ENCODE results near the gene OSGEP. TPM values are rescaled to one million over a fixed set of nuclear protein-coding genes. Genes with fewer than 3 reads are reported as not detected.

The OSGEP gene
- total and polyA plus RNA-seq, 2 of the 13 experiments (the other 11 are each of a cell fraction or from before 2014, with no cell fraction given) = 39.7 to 41.1 TPM

DNA sequence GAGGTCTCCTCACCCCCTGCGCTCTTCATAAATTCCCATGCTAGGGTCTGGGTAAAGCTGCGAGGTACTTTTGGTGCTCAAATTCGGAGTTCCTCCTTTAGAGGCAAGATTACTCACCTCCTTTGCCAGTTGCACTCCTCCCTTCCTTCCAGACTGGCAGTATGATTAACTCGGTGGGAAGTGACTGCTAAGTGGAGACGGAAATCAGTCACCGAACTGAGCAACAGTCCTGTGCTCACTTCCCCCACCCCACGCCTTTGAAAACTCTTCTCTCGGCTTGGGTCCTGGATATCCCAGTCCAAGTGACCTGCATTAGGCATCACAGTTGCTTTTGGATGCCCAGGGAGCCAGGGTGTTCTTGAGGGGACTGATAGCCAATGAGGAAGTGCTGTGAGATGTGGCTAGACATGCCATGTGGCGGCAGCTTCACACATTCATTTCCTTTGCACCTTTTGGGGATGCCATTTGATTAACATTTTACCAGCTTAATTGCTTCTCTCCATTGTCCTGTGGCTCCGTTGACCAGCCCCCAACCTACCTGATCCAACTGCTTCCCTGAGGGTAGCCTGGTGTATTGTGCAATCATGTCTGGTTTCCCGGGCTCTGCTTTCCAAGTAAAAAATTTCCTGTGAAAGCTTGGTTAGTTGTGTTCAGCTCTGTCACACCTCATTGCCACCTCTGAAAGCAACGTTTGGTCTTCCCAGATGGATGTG is 15.4 kb upstream of the OSGEP start (continued):
- TF ChIP-seq, protein P1, sequence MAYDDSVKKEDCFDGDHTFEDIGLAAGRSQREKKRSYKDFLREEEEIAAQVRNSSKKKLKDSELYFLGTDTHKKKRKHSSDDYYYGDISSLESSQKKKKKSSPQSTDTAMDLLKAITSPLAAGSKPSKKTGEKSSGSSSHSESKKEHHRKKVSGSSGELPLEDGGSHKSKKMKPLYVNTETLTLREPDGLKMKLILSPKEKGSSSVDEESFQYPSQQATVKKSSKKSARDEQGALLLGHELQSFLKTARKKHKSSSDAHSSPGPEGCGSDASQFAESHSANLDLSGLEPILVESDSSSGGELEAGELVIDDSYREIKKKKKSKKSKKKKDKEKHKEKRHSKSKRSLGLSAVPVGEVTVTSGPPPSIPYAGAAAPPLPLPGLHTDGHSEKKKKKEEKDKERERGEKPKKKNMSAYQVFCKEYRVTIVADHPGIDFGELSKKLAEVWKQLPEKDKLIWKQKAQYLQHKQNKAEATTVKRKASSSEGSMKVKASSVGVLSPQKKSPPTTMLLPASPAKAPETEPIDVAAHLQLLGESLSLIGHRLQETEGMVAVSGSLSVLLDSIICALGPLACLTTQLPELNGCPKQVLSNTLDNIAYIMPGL (CRISPR knock-in tag; IDR thresholded peaks at IDR 0.05; ENCODE audit: borderline replicate concordance in 1 of 2, low read depth in 1 of 2) = no peak
- TF ChIP-seq ZNF724P (CRISPR knock-in tag; IDR thresholded peaks at IDR 0.05; ENCODE audit: borderline replicate concordance) = 0 out of 2 replicates have a peak, but pooled peaks have one; percentile 15
- TF ChIP-seq, protein P2, sequence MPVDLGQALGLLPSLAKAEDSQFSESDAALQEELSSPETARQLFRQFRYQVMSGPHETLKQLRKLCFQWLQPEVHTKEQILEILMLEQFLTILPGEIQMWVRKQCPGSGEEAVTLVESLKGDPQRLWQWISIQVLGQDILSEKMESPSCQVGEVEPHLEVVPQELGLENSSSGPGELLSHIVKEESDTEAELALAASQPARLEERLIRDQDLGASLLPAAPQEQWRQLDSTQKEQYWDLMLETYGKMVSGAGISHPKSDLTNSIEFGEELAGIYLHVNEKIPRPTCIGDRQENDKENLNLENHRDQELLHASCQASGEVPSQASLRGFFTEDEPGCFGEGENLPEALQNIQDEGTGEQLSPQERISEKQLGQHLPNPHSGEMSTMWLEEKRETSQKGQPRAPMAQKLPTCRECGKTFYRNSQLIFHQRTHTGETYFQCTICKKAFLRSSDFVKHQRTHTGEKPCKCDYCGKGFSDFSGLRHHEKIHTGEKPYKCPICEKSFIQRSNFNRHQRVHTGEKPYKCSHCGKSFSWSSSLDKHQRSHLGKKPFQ (CRISPR knock-in tag; IDR thresholded peaks at IDR 0.05; ENCODE audit: insufficient replicate concordance) = peak; percentile 69
- TF ChIP-seq, protein P3, sequence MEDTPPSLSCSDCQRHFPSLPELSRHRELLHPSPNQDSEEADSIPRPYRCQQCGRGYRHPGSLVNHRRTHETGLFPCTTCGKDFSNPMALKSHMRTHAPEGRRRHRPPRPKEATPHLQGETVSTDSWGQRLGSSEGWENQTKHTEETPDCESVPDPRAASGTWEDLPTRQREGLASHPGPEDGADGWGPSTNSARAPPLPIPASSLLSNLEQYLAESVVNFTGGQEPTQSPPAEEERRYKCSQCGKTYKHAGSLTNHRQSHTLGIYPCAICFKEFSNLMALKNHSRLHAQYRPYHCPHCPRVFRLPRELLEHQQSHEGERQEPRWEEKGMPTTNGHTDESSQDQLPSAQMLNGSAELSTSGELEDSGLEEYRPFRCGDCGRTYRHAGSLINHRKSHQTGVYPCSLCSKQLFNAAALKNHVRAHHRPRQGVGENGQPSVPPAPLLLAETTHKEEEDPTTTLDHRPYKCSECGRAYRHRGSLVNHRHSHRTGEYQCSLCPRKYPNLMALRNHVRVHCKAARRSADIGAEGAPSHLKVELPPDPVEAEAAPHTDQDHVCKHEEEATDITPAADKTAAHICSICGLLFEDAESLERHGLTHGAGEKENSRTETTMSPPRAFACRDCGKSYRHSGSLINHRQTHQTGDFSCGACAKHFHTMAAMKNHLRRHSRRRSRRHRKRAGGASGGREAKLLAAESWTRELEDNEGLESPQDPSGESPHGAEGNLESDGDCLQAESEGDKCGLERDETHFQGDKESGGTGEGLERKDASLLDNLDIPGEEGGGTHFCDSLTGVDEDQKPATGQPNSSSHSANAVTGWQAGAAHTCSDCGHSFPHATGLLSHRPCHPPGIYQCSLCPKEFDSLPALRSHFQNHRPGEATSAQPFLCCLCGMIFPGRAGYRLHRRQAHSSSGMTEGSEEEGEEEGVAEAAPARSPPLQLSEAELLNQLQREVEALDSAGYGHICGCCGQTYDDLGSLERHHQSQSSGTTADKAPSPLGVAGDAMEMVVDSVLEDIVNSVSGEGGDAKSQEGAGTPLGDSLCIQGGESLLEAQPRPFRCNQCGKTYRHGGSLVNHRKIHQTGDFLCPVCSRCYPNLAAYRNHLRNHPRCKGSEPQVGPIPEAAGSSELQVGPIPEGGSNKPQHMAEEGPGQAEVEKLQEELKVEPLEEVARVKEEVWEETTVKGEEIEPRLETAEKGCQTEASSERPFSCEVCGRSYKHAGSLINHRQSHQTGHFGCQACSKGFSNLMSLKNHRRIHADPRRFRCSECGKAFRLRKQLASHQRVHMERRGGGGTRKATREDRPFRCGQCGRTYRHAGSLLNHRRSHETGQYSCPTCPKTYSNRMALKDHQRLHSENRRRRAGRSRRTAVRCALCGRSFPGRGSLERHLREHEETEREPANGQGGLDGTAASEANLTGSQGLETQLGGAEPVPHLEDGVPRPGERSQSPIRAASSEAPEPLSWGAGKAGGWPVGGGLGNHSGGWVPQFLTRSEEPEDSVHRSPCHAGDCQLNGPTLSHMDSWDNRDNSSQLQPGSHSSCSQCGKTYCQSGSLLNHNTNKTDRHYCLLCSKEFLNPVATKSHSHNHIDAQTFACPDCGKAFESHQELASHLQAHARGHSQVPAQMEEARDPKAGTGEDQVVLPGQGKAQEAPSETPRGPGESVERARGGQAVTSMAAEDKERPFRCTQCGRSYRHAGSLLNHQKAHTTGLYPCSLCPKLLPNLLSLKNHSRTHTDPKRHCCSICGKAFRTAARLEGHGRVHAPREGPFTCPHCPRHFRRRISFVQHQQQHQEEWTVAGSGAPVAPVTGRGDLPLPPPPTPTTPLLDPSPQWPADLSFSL (CRISPR knock-in tag; IDR thresholded peaks at IDR 0.05) = peak; percentile 82; the same call in 1 of the 2 replicates
- 0 out of 2 replicates have a peak, but pooled peaks have one; percentile 62 for TF ChIP-seq ELF4 (CRISPR knock-in tag; IDR thresholded peaks at IDR 0.05; ENCODE audit: borderline replicate concordance)
- TF ChIP-seq, protein P4, sequence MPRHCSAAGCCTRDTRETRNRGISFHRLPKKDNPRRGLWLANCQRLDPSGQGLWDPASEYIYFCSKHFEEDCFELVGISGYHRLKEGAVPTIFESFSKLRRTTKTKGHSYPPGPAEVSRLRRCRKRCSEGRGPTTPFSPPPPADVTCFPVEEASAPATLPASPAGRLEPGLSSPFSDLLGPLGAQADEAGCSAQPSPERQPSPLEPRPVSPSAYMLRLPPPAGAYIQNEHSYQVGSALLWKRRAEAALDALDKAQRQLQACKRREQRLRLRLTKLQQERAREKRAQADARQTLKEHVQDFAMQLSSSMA (CRISPR knock-in tag; IDR thresholded peaks at IDR 0.05) = peak; percentile 14; the same call in 1 of the 2 replicates
- 0 out of 2 replicates have a peak, but pooled peaks have one; percentile 10 for TF ChIP-seq TBX3 (IDR thresholded peaks at IDR 0.05; ENCODE audit: borderline replicate concordance)
- no peak for TF ChIP-seq RXRB (CRISPR knock-in tag; IDR thresholded peaks at IDR 0.05; ENCODE audit: borderline replicate concordance)
- no peak for TF ChIP-seq TAF15 (IDR thresholded peaks at IDR 0.05; ENCODE audit: low read depth, low read length, poor library complexity, severe bottlenecking)
- TF ChIP-seq, protein P5, sequence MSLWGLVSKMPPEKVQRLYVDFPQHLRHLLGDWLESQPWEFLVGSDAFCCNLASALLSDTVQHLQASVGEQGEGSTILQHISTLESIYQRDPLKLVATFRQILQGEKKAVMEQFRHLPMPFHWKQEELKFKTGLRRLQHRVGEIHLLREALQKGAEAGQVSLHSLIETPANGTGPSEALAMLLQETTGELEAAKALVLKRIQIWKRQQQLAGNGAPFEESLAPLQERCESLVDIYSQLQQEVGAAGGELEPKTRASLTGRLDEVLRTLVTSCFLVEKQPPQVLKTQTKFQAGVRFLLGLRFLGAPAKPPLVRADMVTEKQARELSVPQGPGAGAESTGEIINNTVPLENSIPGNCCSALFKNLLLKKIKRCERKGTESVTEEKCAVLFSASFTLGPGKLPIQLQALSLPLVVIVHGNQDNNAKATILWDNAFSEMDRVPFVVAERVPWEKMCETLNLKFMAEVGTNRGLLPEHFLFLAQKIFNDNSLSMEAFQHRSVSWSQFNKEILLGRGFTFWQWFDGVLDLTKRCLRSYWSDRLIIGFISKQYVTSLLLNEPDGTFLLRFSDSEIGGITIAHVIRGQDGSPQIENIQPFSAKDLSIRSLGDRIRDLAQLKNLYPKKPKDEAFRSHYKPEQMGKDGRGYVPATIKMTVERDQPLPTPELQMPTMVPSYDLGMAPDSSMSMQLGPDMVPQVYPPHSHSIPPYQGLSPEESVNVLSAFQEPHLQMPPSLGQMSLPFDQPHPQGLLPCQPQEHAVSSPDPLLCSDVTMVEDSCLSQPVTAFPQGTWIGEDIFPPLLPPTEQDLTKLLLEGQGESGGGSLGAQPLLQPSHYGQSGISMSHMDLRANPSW (CRISPR knock-in tag; IDR thresholded peaks at IDR 0.05; ENCODE audit: borderline replicate concordance) = no peak
- TF ChIP-seq, protein P6, sequence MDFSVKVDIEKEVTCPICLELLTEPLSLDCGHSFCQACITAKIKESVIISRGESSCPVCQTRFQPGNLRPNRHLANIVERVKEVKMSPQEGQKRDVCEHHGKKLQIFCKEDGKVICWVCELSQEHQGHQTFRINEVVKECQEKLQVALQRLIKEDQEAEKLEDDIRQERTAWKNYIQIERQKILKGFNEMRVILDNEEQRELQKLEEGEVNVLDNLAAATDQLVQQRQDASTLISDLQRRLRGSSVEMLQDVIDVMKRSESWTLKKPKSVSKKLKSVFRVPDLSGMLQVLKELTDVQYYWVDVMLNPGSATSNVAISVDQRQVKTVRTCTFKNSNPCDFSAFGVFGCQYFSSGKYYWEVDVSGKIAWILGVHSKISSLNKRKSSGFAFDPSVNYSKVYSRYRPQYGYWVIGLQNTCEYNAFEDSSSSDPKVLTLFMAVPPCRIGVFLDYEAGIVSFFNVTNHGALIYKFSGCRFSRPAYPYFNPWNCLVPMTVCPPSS (IDR thresholded peaks at IDR 0.05) = no peak
